Smooth muscle cell (in vitro differentiated cells): ENCODE results near the gene VSIG4. TPM values are rescaled to one million over a fixed set of nuclear protein-coding genes. Genes with fewer than 3 reads are reported as not detected.

ENCODE experiments used
- DNase-seq: peaks from one replicate; lab custom pipeline; 2025; ENCODE audit not compliant: unreplicated experiment; lab: John Stamatoyannopoulos, UW
- H2AFZ ChIP-seq: fragments of 200-600 bp; sonication (generic); 2 replicates; pipeline ENCODE4 v1.6.0; 2016; ENCODE audit warnings: antibody characterized with exemption, low read depth, mild to moderate bottlenecking
- H3F3A ChIP-seq: fragments of 200-600 bp; sonication (generic); 2 replicates; pipeline ENCODE4 v1.6.0; 2017; ENCODE audit warnings: antibody characterized with exemption, low read depth
- H3K27ac ChIP-seq: fragments of 200-600 bp; sonication (generic); 2 replicates; pipeline ENCODE4 v1.5.1; 2016; ENCODE audit warnings: low read depth, mild to moderate bottlenecking
- H3K27me3 ChIP-seq: fragments of 200-600 bp; sonication (generic); 2 replicates; pipeline ENCODE4 v1.6.1; 2016; ENCODE audit warnings: low read depth, mild to moderate bottlenecking
- H3K36me3 ChIP-seq: fragments of 200-600 bp; sonication (generic); 2 replicates; pipeline ENCODE4 v1.5.1; 2016; ENCODE audit warnings: low read depth
- H3K4me1 ChIP-seq: fragments of 200-600 bp; sonication (generic); 2 replicates; pipeline ENCODE4 v1.5.1; 2016; ENCODE audit warnings: low read depth
- H3K4me2 ChIP-seq: fragments of 200-600 bp; sonication (generic); 2 replicates; pipeline ENCODE4 v1.6.0; 2016; ENCODE audit warnings: mild to moderate bottlenecking
- H3K4me3 ChIP-seq: fragments of 200-600 bp; sonication (generic); 2 replicates; pipeline ENCODE4 v1.5.1; 2016; ENCODE audit warnings: mild to moderate bottlenecking
- H3K79me2 ChIP-seq: fragments of 200-600 bp; sonication (generic); 2 replicates; pipeline ENCODE4 v1.6.0; 2016; ENCODE audit warnings: low read depth, mild to moderate bottlenecking
- H3K9ac ChIP-seq: fragments of 200-600 bp; sonication (generic); 2 replicates; pipeline ENCODE4 v1.6.0; 2016; ENCODE audit warnings: low read depth
- H3K9me3 ChIP-seq: fragments of 200-600 bp; sonication (generic); replicated peaks from 2 replicates; pipeline ENCODE4 v1.5.1; 2016; ENCODE audit warnings: low read depth
- H4K20me1 ChIP-seq: fragments of 200-600 bp; sonication (generic); 2 replicates; pipeline ENCODE4 v1.6.0; 2016; ENCODE audit warnings: low read depth
- WGBS: methylation state at CpG from one replicate; pipeline ENCODE4 v1.1.7; 2016; ENCODE audit warnings: low lambda C conversion rate; 5-methylcytosine and 5-hydroxymethylcytosine counted together
- polyA plus RNA-seq: library from polyadenylated mRNA; unstranded; fragments of >200 nt; fragmentation: Nextera tagmentation; extraction: Ambion mirVana; gene quantifications from 2 replicates; pipeline ENCODE4 v1.2.1, GENCODE V29; 2016
- total RNA-seq: library from RNA; depleted of rRNA; stranded (reverse); fragments of >200 nt; gene quantifications from 2 replicates; pipeline ENCODE4 v1.2.3, GENCODE V29; 2014
- TF ChIP-seq, protein P1 (sequence below): fragments of 200-600 bp; sonication (generic); IDR thresholded peaks from 2 replicates; pipeline ENCODE4 v1.5.1; 2017; ENCODE audit warnings: borderline replicate concordance, mild to moderate bottlenecking, antibody characterized with exemption; ENCODE audit not compliant: insufficient read depth, poor library complexity, severe bottlenecking

The VSIG4 gene
- total and polyA plus RNA-seq, 2 experiments from 2014 or later, result not detected

DNA sequence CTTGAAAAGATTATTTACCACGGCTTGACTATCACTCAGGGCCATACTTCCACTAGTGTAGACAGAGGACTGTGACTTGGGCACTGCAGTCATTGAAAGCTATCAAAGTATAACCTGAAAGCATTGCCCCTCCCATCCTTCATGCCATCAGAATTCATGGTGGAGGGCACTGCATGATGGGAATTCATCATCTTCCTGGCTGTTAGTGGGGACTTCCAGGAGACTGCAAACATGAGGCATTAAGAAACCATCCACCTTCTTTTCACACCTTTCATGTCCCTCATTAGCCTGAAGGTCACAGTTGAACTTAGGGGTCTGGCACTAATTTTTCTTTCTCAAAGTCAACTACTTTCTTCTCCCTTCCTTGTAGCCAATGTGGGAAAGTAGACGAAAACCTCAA lies 25.8 kb downstream of the VSIG4 start:
- Histone ChIP-seq H3K9ac (no peak overlapping the region), H3K4me1 (no peaks in the 10 kb centered on the region), H3K9me3 (no peaks in the 10 kb centered on the region), H3F3A (no peaks in the 10 kb centered on the region), H4K20me1 (no peaks in the 10 kb centered on the region), H3K79me2 (no peaks in the 10 kb centered on the region), H3K27ac (no peak overlapping the region), H3K4me3 (no peak overlapping the region), H3K27me3 (no peaks in the 10 kb centered on the region), H3K4me2 (no peak overlapping the region), H2AFZ (no peak overlapping the region), H3K36me3 (no peaks in the 10 kb centered on the region)
- TF ChIP-seq, protein P1, sequence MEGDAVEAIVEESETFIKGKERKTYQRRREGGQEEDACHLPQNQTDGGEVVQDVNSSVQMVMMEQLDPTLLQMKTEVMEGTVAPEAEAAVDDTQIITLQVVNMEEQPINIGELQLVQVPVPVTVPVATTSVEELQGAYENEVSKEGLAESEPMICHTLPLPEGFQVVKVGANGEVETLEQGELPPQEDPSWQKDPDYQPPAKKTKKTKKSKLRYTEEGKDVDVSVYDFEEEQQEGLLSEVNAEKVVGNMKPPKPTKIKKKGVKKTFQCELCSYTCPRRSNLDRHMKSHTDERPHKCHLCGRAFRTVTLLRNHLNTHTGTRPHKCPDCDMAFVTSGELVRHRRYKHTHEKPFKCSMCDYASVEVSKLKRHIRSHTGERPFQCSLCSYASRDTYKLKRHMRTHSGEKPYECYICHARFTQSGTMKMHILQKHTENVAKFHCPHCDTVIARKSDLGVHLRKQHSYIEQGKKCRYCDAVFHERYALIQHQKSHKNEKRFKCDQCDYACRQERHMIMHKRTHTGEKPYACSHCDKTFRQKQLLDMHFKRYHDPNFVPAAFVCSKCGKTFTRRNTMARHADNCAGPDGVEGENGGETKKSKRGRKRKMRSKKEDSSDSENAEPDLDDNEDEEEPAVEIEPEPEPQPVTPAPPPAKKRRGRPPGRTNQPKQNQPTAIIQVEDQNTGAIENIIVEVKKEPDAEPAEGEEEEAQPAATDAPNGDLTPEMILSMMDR, result no peak
- 54% methylated on average over 2 of the region's 2 CpGs for WGBS
- DNase-seq, result no peak

DNA sequence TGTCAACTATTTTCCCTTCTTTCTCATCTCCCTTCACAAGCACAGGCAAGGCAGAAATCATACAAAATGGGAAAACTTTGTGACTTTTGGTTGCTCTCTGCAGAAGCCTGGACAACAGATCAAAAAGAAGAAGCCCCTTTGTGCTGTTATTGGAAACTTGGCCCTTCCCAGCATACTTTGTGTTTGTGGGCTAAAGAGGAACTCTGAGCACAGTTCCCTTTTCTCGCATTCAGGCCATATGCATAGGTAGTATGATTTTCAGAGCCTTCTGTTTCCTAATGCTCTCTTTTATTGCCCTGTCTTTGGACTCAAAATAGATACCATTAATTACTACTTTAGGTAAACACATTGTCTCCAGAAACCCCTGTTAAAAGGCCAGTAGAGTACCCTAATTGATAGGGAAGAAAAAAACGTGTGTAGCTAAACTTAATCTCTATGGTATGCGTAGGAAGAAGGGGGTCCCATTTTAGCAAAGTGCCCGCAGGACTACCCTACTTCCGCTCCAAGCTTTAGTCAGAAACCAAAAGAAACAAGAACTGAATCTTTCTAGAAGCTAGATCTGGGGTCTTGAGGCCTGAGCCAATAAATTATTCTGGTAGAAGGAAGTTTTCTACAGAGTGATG lies 26.6 kb downstream of the VSIG4 start:
- H4K20me1 ChIP-seq, result no peaks in the 10 kb centered on the region
- WGBS, result 73% methylated on average over 5 of the region's 5 CpGs
- DNase-seq, result no peak

DNA sequence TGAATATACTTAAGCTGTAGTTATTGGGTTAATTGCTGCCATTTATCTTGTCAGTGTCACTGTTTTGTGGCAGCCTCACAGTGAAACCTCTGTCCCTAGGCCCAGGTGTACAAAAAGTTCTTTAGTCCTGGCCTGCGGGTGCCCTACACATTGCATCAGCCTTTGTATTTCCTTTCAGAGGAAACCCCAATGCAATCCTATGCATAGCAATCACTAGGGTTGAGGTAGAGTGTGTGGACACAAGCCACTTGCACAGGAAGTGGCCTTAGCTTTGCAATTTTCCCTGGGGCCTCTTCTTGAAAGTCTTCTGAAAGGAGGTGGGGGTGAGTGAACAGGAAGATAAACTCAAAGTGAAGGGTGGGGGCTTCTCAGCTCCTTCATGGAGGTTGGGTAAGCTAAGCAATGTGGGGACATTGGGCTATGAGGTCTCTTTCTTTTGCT lies 27.8 kb downstream of the VSIG4 start:
- no peak overlapping the region for H3K4me3 ChIP-seq
- H2AFZ ChIP-seq, result no peak overlapping the region
- H3K9me3 ChIP-seq, result no peaks in the 10 kb centered on the region
- no peaks in the 10 kb centered on the region for H3K79me2 ChIP-seq
- no peaks in the 10 kb centered on the region for H3K4me1 ChIP-seq
- no peaks in the 10 kb centered on the region for H3F3A ChIP-seq
- no peaks in the 10 kb centered on the region for H3K27me3 ChIP-seq
- TF ChIP-seq, protein P1, result no peak
- H3K36me3 ChIP-seq, result no peaks in the 10 kb centered on the region
- DNase-seq, result no peak
- no peaks in the 10 kb centered on the region for H4K20me1 ChIP-seq
- 76% methylated on average over 1 of the region's 1 CpG for WGBS
- no peak overlapping the region for H3K27ac ChIP-seq
- no peak overlapping the region for H3K4me2 ChIP-seq
- H3K9ac ChIP-seq, result no peak overlapping the region

More for the DNA sequence above, 26.6 kb downstream of the VSIG4 start:
- H2AFZ ChIP-seq, result no peak overlapping the region
- no peak overlapping the region for H3K4me3 ChIP-seq
- H3K4me1 ChIP-seq, result no peaks in the 10 kb centered on the region
- H3K27me3 ChIP-seq, result no peaks in the 10 kb centered on the region
- no peak overlapping the region for H3K27ac ChIP-seq
- H3K79me2 ChIP-seq, result no peaks in the 10 kb centered on the region
- no peak overlapping the region for H3K4me2 ChIP-seq
- no peak overlapping the region for H3K9ac ChIP-seq
- H3F3A ChIP-seq, result no peaks in the 10 kb centered on the region
- H3K9me3 ChIP-seq, result no peaks in the 10 kb centered on the region
- TF ChIP-seq, protein P1, result no peak
- no peaks in the 10 kb centered on the region for H3K36me3 ChIP-seq
